Left lung (tissue), 10 donors: Measurements from ENCODE around the gene CD83. TPM values are rescaled to one million over a fixed set of nuclear protein-coding genes. Genes with fewer than 3 reads are reported as not detected.

Experiments used
- ATAC-seq: fragments of 200-7000 bp; cut with Tn5 transposase; one replicate; pipeline ENCODE4 v1.9.1; 2020; ENCODE audit warnings: moderate library complexity
- DNase-seq, 4 donors: peaks; one replicate each; pipeline ENCODE4 v3.0.0-alpha.2; 2013 to 2020
- H3K27ac ChIP-seq, 2 donors: fragments of 200-600 bp; sonication (generic) in 1 of 2; one replicate each; pipeline versions ENCODE4 v1.5.0 to v1.8.0; 2020 to 2021
- H3K27me3 ChIP-seq, 2 donors: fragments of 200-600 bp; sonication (generic) in 1 of 2; one replicate each; pipeline versions ENCODE4 v1.5.0 to v1.8.0; 2020 to 2021
- H3K36me3 ChIP-seq, 2 donors: fragments of 200-600 bp; sonication (generic) in 1 of 2; one replicate each; pipeline versions ENCODE4 v1.5.0 to v1.8.0; 2020 to 2021
- H3K4me1 ChIP-seq, 2 donors: fragments of 200-600 bp; one replicate each; pipeline ENCODE4 v1.8.0; 2021
- H3K4me3 ChIP-seq, 2 donors: fragments of 200-600 bp; sonication (generic) in 1 of 2; one replicate each; pipeline versions ENCODE4 v1.5.0 to v1.8.0; 2020 to 2021; ENCODE audit warnings: mild to moderate bottlenecking in 1 of 2
- H3K9me3 ChIP-seq, 2 donors: fragments of 200-600 bp; sonication (generic) in 1 of 2; one replicate each; pipeline versions ENCODE4 v1.5.0 to v1.8.0; 2020 to 2021
- intact Hi-C, 2 donors: fragments of 100-400 bp; cut with DNase I; formaldehyde crosslinking; loops; one replicate each; pipeline versions ENCODE4 v1.11.2 to v1.14.2; 2022
- polyA plus RNA-seq, 6 donors: library from polyadenylated mRNA; unstranded; fragments of 120-200 nt; gene quantifications; one replicate each; pipeline ENCODE4 v1.2.1, GENCODE V29; 2013; ENCODE audit not compliant: insufficient read length in 6 of 6
- total RNA-seq, 2 donors: library from RNA; stranded (reverse); fragmentation: NEBNext Ultra II Directional; extraction: Animal tissue kit (Norgen Biotek cat#: 25700); gene quantifications; one replicate each; pipeline ENCODE4 v1.2.1, GENCODE V29; 2021
- TF ChIP-seq, protein P1 (sequence below), 2 donors: fragments of 200-600 bp; sonication (generic) in 1 of 2; IDR thresholded peaks; one replicate each; pipeline versions ENCODE4 v1.5.0 to v1.8.0; 2021; ENCODE audit warnings: antibody characterized with exemption in 2 of 2
- donor health status: DM: no; HTN: yes; CAD: no.
- donor health status: DM: no; HTN: no; CAD: no.

The CD83 gene
- total and polyA plus RNA-seq, 8 donors: 13.9 to 22.1 (median 17.8) TPM

DNA sequence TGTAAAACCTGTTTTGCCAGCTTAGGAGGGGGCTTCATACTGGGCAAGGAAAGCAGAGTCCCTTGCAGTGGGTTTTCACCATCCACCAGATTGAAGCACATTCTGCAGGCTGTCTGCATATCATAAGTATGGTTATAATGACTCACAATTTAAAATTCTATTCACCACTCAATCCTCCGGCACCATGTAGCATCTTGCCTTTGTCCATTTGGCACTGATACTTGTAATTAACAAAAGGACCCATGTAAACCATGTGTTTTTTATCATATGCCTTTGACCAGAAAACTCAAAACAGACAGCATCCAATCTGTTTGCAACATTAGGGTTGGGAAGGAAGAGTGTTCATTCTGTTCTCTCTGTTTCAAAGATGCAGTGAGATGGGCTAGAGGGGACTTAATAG, 3.0 kb downstream of the CD83 start:
- intact Hi-C loops: no loop called here
- H3K4me3 ChIP-seq: no peak overlapping the region

DNA sequence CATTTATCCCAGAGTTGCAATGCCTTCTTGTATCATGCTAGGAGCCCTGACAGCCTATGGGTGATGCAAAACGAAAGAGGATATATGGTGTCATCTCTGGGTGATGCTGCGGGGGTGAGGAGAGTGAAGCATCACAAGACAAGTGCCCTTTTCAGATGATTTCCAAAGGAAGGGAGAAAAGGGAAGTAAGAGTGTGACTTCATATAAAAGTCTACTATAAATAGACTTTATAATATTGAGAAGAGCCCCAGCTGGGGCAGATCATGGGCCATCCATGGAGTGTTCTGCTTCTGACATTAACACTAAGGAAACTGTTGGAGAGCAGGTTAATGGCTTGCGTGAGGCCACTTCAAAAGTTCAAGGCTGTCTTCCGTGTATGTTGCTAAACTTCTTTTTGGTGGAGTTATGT, 4.4 kb downstream of the CD83 start:
- TF ChIP-seq, protein P1, sequence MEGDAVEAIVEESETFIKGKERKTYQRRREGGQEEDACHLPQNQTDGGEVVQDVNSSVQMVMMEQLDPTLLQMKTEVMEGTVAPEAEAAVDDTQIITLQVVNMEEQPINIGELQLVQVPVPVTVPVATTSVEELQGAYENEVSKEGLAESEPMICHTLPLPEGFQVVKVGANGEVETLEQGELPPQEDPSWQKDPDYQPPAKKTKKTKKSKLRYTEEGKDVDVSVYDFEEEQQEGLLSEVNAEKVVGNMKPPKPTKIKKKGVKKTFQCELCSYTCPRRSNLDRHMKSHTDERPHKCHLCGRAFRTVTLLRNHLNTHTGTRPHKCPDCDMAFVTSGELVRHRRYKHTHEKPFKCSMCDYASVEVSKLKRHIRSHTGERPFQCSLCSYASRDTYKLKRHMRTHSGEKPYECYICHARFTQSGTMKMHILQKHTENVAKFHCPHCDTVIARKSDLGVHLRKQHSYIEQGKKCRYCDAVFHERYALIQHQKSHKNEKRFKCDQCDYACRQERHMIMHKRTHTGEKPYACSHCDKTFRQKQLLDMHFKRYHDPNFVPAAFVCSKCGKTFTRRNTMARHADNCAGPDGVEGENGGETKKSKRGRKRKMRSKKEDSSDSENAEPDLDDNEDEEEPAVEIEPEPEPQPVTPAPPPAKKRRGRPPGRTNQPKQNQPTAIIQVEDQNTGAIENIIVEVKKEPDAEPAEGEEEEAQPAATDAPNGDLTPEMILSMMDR (IDR thresholded peaks at IDR 0.05): no peak
- intact Hi-C loops: no loop called here
- H3K27ac ChIP-seq: peak overlapping the region in 1 of 2 donors; percentile 48

More for the DNA sequence above, 3.0 kb downstream of the CD83 start:
- peaks cover 0 to 63% of the 10 kb centered on the region in 2 donors for H3K4me1 ChIP-seq
- TF ChIP-seq, protein P1 (IDR thresholded peaks at IDR 0.05): no peak
- ATAC-seq (no peak), DNase-seq (no peak)
- H3K27ac ChIP-seq: no peak overlapping the region
- no peaks in the 10 kb centered on the region for H3K36me3 ChIP-seq
- H3K9me3 ChIP-seq: no peaks in the 10 kb centered on the region
- H3K27me3 ChIP-seq: no peaks in the 10 kb centered on the region

DNA sequence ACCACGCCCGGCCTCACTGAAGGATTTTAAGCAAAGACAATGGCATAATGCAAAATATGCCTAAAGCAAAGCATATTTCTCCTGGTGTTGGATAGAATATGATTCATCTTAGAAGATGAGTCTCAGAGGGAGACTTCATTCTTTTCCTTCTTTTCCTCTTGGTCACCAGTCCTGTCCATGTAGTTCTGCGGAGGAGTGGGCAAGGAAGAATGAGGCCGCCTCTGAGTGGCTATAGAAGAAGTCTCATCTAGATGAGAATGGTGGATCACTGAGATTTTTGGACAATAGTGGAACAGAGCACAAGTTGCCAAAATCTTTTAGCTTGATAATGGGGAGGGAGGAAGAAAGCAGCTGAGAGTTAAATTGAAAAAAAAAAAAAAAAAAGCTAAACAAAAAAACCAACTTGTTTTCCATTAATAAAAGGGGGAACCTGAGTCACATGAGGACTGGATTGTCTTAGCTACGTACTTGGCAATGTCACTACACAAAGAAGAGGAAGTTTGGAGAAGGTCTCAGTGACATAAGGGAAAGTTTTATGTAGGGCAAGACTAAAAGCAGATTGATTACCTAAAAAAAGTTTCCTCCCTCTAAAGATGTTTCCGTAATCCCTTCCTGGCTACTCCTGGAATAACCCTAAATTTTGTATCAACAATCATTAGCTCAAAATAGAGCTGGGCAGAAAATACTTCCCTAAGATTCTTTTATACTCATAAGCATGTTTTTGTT, 6.0 kb downstream of the CD83 start:
- no peaks in the 10 kb centered on the region for H3K9me3 ChIP-seq
- H3K4me3 ChIP-seq: no peak overlapping the region
- H3K27ac ChIP-seq: peak overlapping the region; percentile 13 to 68
- DNase-seq (no peak), ATAC-seq (peak; percentile 56)
- no peaks in the 10 kb centered on the region for H3K27me3 ChIP-seq
- no peaks in the 10 kb centered on the region for H3K36me3 ChIP-seq
- intact Hi-C loops: no loop called here
- peaks cover 0 to 53% of the 10 kb centered on the region in 2 donors for H3K4me1 ChIP-seq
- TF ChIP-seq, protein P1 (IDR thresholded peaks at IDR 0.05): no peak

More for the DNA sequence above, 4.4 kb downstream of the CD83 start:
- DNase-seq (peak in 1 of 4 donors; percentile 54), ATAC-seq (peak; percentile 11)
- Histone ChIP-seq H3K4me1 (peaks cover 0 to 60% of the 10 kb centered on the region in 2 donors), H3K9me3 (no peaks in the 10 kb centered on the region), H3K36me3 (no peaks in the 10 kb centered on the region), H3K27me3 (no peaks in the 10 kb centered on the region), H3K4me3 (no peak overlapping the region)

DNA sequence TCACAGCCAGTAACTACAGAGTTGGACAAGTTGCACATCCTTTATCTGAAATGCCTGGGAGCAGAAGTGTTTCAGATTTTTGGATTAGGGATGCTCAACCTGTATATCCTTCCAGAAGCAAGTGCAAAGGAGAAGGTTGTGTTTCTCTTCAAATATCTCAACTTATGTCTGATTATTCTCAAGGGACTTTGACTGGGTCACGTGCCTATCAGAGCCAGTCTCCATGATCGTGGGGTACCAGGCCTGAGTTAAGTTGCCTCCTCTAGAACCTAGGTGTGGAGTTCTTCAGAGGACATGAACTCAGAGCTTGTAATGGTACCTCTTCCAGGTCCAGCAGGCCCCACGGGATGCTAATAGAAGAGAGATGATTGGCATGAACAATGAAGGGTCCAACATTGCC, 7.8 kb downstream of the CD83 start:
- no peak overlapping the region for H3K4me3 ChIP-seq
- H3K4me1 ChIP-seq: peaks cover 0 to 42% of the 10 kb centered on the region in 2 donors
- H3K36me3 ChIP-seq: no peaks in the 10 kb centered on the region
- no peaks in the 10 kb centered on the region for H3K9me3 ChIP-seq
- ATAC-seq (no peak), DNase-seq (no peak)
- TF ChIP-seq, protein P1 (IDR thresholded peaks at IDR 0.05): no peak
- intact Hi-C loops: no loop called here
- H3K27ac ChIP-seq: no peak overlapping the region
- H3K27me3 ChIP-seq: no peaks in the 10 kb centered on the region

DNA sequence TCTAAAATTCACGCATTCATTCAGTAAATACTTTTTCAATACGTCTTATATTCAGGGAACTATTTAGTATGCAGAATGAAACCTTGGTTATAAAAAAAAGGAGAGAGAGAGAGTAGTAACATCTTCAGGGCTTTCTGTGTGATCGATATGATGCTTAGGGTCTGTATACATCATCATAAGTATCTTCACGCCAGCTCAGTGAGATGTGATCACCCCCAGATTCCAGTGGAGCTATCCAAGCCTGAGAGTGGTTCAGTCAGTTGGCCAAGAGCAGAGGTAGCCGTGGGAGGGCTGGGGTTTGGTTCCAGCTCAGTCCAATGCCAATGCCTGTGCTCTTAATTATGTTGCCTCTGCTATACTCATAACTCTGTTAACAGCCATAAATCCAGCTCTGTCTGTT, 8.6 kb downstream of the CD83 start:
- H3K4me3 ChIP-seq: no peak overlapping the region
- peaks cover 0 to 6% of the 10 kb centered on the region in 2 donors for H3K36me3 ChIP-seq
- H3K27me3 ChIP-seq: no peaks in the 10 kb centered on the region
- no peak for DNase-seq
- ATAC-seq: no peak
- TF ChIP-seq, protein P1 (IDR thresholded peaks at IDR 0.05): no peak
- no peak overlapping the region for H3K27ac ChIP-seq
- intact Hi-C loops: no loop called here
- H3K9me3 ChIP-seq: no peaks in the 10 kb centered on the region
- peaks cover 0 to 38% of the 10 kb centered on the region in 2 donors for H3K4me1 ChIP-seq
